NCI-H1436 (cell line): Measurements from ENCODE around the gene NUCKS1.
"Not testable (repeated sequence)": the region's sequence is repeated elsewhere in the genome, so short reads cannot be mapped to it uniquely, and the experiment has no call there.

Experiments
- DNase-seq: peaks from one replicate; lab custom pipeline; 2025; lab: John Stamatoyannopoulos, UW

NUCKS1 gene

DNA sequence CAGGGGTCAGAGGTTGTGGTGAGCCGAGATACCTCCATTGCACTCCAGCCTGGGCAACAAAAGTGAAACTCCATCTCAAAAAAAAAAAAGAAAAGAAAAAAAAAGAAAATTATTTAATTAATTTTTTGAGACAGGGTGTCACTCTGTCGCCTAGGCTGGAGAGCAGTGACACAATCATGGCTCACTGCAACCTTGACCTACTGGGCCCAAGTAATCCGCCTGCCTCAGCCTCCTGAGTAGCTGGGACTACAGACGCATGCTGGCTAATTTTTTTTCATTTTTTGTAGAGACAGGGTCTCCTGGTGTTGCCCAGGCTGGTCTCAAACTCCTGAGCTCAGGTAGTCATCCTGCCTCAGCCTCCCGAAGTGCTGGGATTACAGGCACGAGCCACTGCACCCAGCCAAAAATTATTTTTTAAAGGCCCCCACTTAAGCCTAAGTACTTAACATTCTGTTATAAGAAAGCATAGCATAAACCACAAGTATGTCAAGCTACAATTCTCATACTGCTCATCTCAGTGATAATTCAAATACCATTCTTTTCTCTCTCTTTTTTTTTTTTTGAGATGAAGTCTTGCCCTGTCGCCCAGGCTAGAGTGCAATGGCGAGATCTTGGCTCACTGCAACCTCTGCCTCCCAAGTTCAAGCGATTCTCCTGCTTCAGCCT is 19.9 kb downstream of the NUCKS1 start:
- no peak for DNase-seq

DNA sequence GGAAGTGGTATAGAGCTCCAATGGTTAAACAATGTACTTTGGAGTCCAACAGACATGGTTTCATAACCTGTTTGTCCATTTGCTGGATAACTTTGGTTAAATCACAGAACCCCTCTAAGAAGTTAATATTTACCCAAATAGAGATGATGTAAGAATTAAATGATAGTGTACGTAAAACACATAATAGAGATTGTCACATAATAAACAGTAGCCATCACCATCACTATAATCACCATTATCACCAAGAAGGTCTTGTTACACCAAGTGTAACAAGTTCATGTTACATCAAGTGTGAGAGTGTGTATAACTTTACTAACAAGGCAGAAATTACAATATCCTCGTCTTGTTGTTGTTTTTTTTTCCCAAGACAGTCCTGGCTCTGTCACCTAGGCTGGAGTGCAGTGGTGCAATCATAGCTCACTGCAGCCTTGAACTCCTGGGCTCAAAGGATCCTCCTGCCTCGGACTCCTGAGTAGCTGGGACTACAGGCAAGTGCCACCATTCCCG is 23.3 kb downstream of the NUCKS1 start:
- no peak for DNase-seq

DNA sequence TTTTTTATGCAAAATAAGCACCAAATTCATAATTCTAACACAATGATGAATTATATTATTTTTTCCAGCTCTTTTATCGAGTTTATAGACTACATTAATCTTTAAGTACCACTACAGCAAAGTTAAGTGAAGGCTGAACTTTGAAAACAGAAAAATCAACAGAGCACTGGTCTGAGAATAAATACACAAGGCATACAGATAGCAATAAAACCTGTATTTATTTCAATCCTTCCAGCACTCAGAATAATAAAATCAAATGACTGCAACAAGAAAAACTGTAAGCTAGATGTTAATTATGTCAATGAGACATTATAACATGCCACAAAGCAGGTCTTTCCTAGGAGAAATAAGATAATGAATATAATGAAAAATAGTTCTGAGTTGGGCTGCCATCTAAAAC is 24.5 kb downstream of the NUCKS1 start:
- no peak for DNase-seq

DNA sequence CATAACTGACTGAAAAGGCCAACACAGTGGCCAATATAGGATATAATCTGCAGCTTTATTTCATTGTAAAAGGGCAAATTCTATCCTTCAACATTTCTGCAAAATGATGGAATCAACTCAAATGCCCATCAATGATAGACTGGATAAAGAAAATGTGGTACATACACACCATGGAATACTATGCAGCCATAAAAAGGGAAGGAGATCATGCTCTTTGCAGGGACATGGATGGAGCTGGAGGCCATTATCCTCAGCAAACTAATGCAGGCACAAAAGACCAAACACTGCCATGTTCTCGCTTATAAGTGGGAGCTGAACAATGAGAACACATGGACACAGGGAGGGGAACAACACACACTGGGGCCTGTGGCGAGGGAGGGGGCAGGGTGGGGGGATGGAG is 29.2 kb downstream of the NUCKS1 start:
- DNase-seq, result not testable (repeated sequence)

DNA sequence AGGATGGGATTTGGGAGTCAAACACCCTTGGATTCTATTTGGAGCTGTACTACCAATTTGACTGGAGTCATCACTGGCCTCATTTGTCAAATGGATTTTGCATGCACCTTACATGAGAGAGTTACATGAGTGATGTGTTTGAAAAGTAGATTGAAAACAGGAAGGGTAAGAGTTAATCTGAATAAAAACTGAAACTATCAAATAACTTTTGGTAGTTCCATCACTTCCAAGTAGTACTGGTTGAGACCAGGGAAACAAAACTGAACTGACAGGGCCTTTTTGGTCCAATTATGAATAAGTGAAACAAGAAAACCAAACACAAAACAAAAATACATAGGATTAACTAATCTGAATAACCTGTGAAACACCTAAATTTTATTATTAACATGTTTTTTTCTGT is 30.2 kb downstream of the NUCKS1 start:
- no peak for DNase-seq

DNA sequence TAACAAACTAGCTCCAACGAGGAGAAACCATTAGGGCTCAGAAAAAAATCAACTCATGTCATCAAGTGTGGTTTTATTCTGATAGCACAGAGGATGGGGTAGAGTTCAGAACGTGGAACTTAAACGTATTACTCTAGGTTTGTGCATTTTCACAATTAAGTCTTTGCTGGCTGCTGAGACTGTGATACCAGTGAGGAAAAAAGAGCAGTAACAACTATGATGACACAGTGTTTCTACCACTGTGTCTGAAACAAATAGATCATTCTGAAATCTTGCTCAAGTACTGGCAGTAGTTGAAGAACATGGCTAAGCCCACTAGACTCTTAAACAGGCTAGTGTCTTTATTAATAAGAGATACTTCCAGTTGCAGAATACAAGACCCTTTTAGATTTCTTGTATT is 31.0 kb downstream of the NUCKS1 start:
- no peak for DNase-seq

DNA sequence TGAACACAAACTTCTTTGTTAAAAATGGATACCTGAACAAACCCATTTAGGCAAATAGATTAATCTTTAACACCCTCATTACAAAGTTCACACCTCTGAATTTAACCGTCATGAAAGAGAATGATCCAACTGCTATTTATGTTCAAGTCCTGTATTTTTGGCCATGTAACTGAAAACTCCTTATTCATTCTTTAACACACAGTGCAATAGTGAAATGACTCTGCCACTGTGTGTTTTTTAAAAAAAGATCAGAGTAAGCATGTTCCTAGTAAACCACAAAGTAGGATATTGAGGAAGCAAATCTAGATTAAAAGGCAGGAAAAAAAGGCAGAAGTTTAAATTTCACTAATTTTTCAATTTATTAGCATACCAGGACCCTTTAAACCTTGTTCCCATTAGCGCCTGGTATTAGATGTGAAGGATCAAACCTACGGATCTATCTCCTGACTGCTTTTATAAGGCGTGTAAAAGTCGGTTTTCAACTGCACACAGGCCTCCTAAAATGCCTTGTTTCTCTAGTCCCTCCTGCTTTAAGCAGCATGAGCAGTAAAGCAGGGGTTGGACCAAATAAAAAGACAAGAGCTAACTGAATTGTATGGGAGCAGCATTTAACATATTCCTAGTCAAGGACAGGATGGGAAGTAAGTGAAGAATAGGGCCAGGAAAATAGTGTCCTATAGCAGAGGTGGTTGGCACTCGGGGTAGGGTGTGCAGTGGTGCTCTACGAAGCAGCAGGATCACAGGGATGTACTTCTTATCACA is 33.4 kb downstream of the NUCKS1 start:
- DNase-seq, result no peak

DNA sequence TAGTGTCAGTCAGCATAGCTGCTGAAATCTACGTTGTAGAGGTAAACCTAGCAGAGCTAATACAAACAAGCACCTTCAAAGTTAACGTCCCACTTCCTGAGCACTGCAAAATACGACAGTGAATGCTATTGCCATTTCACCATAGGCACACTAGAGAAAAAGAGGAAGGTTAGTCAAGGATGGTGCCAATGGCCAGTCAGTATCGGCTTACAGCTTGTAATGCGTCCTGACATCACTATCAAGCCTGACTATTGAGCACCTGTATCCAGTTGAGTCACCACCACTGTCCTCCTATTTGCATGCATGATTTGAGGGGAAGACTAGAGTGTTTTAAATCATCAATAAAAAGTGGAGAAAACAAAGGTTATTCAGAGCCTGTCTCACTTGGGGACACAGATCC is 34.4 kb downstream of the NUCKS1 start:
- DNase-seq, result no peak

DNA sequence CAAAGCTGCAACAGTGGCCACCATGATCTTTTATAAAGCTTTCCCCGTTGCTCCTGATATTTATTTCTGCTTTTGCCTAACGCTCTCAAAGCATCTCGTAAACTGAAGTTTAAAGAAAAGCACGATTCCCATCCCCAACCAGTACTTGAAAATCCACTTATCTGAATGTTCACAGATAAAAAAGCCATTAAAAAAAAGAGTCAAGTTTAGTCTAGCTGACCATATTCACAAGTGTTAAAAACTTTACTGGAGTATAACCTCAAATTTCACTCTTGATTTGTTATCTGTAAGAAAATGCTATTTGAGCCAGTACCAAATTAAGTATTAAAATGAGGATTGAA is 35.1 kb downstream of the NUCKS1 start:
- no peak for DNase-seq

DNA sequence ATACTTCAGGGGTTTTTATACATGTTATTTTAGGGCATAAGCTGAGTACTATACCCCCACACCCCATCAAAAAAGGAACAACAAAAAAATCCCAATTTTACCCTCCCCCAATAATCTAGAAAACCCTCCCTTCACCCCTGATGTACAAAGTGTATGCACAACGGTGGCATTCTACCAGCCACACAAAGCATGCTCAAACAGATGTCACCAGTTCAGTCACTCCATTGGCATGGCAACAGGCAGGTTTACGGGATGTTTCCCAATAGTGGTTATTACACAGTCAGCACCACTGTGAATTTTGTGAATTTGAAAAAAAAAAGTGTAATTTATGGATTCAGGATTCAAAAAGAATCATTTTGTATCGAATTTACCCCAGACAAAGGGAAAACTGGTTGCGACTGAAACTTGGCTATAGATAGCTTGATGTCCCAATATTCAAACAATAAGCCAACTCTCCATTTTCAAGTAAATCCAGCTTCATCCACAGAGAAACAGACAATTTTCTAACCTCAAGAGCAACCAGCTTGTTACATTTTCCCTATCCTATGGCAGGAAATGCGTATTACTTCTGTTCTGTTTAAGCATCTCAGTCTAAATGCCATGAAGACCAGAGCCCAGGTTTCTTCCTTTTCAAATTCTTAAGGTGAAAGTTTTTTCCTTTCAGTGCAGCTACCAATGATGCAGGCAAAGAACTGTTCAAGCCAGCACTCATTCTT is 35.6 kb downstream of the NUCKS1 start:
- no peak for DNase-seq

DNA sequence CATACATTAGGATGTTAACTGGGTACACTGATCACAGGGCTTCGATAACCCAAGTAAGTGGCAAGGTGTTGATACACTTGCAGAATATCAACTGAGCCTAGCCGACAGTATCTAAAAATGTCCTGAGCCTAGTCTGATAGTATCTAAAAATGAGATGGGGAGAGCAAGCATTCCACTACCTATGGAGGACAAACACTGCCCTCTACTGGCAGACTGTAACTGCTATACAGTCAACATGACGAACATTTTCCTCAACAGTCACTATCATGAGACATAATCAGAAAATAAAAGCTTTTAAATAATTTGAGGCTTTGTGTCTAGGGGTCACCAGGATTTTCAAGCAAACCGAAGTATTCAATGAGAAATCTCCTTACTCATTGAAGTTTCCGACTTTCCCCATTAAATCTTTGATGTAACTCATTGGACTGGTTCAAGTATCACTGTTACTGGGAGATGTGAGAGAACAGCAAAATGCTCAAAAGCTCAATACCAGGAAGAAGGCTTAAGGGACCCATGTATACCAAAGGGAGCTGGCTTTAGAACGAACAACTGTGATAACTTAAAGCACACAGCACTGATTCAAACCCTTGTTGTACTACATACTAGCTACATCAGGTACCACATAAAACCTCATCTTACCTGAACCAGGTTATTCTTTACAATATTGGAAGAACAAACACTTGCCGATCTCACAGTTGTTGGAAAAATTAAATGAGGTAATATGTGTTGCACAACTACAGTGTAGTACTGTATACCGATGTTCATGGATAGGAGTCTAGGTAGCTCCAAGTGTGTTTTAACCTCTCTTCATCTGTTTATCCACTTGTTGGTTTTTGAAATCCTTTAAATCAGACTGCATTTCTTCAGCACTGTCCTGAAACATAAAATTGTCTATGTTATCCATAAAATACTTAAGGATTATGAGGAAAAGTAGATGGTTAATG is 38.6 kb downstream of the NUCKS1 start:
- DNase-seq, result peak; percentile 88

DNA sequence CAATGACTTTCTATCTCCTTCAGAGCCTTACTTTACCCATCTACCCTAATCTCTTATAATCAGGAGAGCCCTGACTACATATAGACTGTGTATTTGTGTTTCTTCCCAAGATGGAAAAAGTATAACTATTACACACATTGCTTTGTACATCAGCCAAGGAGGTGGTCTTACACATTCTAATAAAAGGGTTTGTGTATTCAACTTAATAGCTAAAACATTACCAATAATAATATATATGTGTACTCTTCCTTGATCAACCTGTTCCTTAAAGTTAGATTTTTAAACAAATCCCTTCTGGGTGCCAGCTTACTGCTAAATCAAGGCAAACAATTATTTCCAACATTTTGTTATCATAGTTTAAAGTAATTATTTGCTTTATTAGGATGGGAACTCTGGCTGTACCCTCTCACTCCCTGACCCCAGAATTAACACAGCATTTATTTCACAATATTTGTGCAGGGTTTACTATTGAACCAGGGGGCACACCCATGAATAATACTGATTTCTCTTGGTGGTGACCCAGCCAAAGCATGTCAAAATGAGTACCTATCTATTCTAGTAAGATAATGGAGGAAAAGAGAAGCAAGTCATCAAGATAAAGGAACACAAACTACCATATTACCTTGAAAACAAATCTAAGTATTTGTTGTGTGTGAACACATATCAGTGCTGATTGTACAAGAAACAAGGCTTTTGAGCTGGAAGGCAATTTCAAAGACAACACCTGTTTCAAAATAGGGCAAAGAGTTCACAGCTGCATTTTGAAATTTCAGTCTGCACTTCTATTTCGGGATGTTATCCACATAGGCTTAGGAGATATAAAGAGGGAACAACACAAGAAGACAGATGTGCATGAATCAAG is 39.5 kb downstream of the NUCKS1 start:
- no peak for DNase-seq

DNA sequence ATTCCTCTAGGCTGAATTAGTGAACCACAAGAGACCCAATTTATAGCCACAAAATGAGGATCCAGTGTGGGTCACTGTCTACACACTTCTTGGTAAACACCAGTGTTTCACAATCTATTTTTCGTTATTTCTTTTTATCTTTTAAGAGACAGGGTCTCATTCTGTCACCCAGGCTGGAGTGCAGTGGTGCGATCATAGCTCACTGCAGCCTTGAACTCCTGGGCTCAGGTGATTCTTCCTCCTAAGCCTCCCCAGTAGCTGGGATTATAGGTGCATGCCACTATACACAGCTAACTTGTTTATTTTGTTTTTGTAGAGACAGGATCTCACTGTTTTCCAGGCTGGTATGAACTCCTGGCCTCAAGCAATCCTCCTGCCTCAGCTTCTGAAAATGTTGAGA is 40.3 kb downstream of the NUCKS1 start:
- DNase-seq, result no peak

DNA sequence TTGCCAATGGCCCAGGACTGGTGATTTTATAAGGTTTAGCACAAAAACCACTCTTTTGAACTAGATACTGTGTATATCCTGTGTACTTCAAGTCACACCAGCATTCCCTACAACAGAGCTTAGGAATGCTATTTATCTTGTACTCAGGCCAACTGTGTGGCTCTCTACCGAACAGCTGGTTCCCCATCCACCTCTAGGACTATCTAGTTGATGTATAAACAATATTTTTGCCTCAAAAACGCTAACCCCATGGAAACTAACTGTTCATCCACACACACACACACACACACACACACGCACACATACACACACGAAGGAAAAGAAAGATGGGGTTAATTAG is 41.0 kb downstream of the NUCKS1 start:
- DNase-seq, result no peak

DNA sequence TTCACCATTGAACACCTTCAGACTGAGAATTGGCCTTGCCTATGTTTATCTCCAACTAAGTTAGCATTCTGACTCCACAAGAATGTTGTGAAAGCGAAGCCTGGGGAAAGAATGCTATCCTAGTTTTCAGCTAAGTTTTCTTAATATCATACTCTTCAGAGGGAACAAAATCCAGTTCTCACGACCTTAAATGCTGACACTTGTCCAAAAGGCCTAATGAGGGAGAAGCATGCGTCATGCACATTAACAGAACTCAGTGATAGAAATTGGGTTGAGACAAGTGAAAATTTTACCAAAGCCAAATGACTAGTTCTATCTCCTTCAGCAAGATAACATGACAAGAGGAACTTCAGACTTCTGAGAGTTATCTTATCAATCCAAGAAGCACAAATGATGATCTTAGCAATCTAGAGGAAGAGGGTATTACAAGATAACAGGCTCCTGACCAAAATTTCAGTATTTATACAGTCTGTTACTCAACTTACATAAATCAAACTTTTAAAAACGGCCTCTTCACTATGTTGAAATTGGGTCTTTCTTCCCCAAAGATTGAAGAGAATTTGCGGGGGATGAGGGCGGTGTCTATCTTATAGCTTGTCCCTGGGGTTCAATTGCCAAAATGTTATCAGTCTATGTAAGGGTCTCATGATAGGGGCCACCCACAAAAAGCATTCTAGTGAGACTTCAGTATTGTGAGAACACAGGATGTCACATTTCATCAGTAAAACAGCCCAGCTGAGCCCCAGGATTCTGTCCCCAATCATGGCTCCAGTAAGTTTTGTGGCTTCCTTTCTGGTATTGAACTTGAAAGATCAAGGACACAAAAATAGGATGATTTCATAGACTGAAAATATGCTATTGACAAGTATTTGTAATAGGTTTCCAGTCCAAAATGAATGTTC is 43.1 kb downstream of the NUCKS1 start:
- no peak for DNase-seq

DNA sequence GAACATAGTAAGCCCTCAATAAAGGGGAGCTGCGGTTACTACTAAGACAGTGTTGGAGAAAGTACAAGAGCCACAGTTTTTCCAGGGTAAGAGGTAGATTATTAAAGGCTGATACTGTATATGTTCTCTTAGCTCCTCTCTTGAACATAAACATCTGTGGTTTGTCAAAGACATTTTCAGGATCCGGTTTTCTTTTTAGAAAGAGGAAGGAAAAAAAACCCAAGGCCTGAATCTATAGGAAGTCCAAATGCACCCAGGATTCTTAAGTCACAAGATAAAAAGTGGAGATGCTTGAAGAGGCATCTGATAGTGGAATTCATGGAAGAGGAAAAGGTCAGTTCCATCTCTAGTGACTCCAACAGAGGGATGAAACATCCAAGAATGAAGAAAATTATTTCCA is 45.1 kb downstream of the NUCKS1 start:
- DNase-seq, result no peak

DNA sequence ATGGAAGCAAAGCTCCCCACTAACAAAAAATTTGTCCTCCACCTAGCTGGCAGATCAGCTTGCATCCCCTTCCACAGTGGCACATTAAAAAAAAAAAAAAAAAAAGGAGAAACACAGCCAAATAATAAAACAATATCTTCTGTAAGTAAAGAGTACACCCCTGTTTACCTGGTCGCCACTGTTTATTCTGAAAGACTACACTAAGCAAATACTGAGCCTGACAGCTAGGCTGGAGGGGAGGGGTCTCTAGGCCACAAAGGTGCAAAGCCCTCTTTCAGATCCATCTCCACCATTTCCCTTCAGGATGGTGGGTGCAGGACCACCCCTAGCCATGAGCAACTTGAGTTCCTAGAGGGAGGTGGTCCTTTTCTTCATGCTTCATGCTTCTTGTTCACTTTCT is 46.9 kb downstream of the NUCKS1 start:
- DNase-seq, result no peak

DNA sequence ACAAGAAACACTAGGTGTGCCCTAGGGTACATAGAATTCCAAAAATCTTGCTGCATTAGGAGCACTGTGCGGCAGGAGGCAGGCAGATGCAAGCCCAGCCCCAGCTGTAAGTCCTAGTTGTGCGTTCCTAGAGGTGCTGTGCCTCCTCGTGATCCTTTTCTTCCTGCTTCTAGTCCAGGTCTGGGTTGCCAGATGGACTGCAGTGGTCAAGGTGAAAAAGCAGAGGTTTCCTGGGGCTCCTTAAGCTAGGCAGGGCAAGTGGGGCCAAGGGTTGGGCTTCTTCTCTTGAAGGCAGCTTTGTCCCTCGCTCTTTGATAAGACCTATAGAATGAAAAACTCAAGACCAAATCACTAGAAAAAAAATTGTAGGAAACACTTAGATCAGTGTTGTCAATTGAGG is 48.1 kb downstream of the NUCKS1 start:
- no peak for DNase-seq

DNA sequence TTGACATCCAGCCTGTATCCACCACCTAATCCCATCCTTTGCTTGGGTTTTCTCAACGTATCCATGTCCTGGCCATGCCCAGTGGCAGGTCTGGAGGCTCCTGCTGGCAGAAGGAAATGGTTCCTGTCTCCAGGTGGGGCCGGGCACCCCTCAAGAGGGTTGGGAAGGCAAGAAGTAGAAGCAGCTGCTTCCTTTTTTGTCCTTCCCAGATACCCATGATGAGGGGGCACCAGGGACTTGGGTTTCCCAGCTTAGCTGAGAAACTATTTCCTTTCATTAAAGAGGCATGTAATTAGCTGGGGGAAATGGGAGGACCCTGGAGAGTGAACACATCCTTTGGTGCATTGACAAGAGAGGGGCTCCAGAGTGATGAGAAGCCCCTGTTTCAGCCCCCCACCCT is 48.6 kb downstream of the NUCKS1 start:
- DNase-seq, result no peak

DNA sequence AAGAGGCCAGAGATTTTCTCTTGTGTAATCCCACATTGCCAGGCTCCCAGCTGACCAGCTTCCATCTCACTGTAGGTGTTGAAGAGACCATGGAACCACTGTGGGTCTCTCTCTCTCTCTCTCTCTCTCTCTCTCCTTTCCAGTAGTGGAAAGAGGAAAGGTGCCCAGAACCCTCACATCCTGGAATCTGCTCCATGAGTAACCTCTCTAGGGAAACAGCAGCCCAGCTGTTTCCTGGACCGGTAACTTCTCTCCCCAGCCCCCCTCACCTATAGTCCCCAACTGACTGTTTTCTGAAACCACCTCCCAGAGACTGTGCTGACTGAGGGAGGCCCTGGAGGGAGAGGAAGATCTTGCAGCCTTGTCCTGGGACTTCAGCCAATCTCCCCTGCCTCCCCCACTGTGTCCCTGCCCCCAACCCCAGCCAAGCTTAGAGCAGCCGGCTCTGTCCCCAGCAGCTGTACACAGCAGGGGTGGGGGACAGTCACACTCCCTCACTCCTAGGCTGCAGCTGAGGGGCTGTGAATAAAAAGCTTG is 49.0 kb downstream of the NUCKS1 start:
- DNase-seq, result no peak
